Testis (tissue), 2 donors: ENCODE measurements around the gene OR52W1.

Source experiments
- CTCF ChIP-seq, 3 experiments: fragments of 450-650 bp in 2 of 3; fragments of 200-600 bp in 1 of 3; sonication (generic) in 1 of 3; IDR thresholded peaks; one replicate each; pipeline ENCODE4 v1.5.1; 2016 to 2019; ENCODE audit warnings: antibody characterized with exemption in 3 of 3, mild to moderate bottlenecking in 2 of 3, moderate library complexity in 1 of 3
- POLR2A ChIP-seq: fragments of 450-650 bp; IDR thresholded peaks from one replicate; pipeline ENCODE4 v1.6.1; 2017; ENCODE audit warnings: antibody characterized with exemption, mild to moderate bottlenecking, moderate library complexity

- no peak for TF ChIP-seq CTCF (IDR thresholded peaks at IDR 0.05)
- TF ChIP-seq POLR2A = no peak
Measured at GRCh38 chr11:6204706-6205105, 5.7 kb downstream of the OR52W1 start.
